ENCODE data around the gene MSL2. TPM values are rescaled to one million over a fixed set of nuclear protein-coding genes. Genes with fewer than 3 reads are reported as not detected.
"Not testable (repeated sequence)": the region's sequence is repeated elsewhere in the genome, so short reads cannot be mapped to it uniquely, and the experiment has no call there.

MSL2 gene
- total RNA-seq, 1 donor from 2014 or later: 8.3 TPM

DNA sequence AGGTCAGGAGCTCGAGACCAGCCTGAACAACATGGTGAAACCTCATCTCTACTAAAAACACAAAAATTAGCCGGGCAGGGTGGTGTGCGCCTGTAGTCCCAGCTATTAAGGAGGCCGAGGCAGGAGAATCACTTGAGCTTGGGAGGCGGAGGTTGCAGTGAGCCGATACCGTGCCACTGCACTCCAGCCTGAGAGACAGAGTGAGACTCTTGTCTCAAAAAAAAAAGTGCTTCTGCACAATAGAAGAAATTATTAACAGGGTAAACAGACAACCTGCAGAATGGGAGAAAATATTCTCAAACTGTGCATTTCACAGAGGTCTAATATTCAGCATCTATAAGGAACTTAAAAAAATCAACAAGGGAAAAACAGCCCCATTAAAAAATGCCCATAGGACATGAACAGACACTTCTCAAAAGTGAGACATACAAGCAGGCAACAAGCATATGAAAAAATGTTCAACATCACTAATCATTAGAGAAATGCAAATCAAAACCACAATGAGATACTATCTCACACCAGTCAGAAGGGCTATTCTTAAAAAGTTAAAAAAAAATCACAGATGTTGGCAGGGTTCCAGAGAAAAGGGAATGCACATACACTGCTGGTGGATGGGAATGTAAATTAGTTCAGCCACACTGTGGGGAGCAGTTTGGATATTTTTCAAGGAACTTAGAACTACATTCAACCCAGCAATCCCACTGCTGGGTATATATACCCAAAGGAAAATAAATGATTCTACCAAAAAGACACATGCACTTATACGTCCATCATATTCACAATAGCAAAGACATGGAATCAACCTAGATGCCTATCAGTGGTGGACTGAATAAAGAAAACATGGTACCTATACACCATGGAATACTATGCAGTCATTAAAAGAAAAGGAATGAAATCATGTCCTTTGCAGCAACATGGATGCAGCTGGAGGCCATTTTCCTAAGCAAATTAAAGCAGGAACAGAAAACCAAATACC, 75.5 kb downstream of the MSL2 start:
- no peak overlapping the region for H3K4me3 ChIP-seq (ENCODE audit: low read depth, low read length)
- TF ChIP-seq CTCF (conservative IDR thresholded peaks at IDR 0.05; ENCODE audit: low read depth, low read length): no peak

DNA sequence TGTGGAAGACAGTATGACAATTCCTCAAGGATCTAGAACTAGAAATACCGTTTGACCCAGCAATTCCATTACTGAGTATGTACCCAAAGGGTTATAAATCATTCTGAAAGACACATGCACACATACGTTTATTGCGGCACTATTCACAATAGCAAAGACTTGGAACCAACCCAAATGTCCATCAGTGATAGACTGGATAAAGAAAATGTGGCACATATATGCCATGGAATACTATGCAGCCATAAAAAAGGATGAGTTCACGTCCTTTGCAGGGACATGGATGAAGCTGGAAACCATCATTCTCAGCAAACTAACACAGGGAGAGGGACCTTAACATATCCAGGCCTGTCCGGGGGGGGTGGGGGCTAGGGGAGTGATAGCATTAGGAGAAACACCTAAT, 76.4 kb downstream of the MSL2 start:
- not testable (repeated sequence) for H3K4me3 ChIP-seq (ENCODE audit: low read depth, low read length); DNase-seq (ENCODE audit: low read depth)

More for the DNA sequence above, 75.5 kb downstream of the MSL2 start:
- no peak for DNase-seq (ENCODE audit: low read depth)

DNA sequence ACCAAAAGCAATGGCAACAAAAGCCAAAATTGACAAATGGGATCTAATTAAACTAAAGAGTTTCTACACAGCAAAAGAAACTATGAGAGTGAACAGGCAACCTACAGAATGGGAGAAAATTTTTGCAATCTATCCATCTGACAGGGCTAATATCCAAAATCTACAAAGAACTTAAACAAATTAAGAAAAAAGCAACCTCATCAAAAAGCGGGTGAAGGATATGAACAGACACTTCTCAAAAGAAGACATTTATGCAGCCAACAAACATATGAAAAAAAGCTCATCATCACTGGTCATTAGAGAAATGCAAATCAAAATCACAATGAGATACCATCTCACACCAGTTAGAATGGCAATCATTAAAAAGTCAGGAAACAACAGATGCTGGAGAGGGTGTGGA, 76.8 kb downstream of the MSL2 start:
- not testable (repeated sequence) for H3K4me3 ChIP-seq (ENCODE audit: low read depth, low read length); DNase-seq (ENCODE audit: low read depth)

GRCh38 chr3:136114421-136114820, 81.7 kb downstream of the MSL2 start:
- no peak for DNase-seq (ENCODE audit: low read depth)
- TF ChIP-seq CTCF (conservative IDR thresholded peaks at IDR 0.05; ENCODE audit: low read depth, low read length): no peak
- H3K4me3 ChIP-seq (ENCODE audit: low read depth, low read length): no peak overlapping the region

GRCh38 chr3:136110481-136110880, 85.7 kb downstream of the MSL2 start:
- H3K4me3 ChIP-seq (ENCODE audit: low read depth, low read length): no peak overlapping the region
- no peak for DNase-seq (ENCODE audit: low read depth)
- no peak for TF ChIP-seq CTCF (conservative IDR thresholded peaks at IDR 0.05; ENCODE audit: low read depth, low read length)

DNA sequence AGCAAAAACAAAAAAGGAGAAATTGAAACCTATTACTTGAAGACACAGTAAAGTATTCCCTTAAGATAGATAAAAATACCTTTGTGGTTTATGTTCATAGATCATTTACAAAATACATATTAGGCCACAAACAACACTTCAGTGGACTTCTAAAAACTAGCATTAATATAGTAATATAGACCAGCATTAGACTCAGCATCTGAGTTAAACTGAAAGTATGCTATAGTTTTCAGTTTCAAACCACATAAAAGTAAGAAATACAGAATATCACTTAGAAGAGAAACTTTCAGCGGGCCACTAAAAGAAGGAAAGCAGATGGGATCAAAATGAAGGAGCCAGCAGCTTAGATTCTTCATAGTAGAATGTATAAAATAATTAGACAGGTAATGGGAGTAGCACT, 86.6 kb downstream of the MSL2 start:
- TF ChIP-seq CTCF (conservative IDR thresholded peaks at IDR 0.05; ENCODE audit: low read depth, low read length): no peak
- no peak for DNase-seq (ENCODE audit: low read depth)

DNA sequence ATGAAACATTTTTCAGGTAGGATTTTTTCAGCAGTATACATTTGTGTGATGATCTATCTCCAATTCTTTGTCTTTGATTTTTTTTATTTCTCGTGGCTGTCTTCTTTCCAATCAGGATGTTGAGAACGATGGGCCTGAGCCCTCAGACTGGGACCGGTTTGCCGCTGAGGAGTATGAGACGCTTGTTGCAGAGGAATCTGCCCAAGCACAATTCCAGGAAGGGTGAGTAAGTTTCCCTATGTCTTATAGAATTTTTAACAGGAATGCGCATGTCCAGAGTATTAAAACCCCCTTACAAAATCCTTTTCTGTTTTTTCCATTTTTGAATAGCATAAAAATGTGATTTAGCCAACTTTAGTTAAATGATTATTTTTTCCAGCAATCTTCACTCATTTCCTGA, 90.0 kb downstream of the MSL2 start:
- TF ChIP-seq CTCF (conservative IDR thresholded peaks at IDR 0.05; ENCODE audit: low read depth, low read length): no peak
- H3K4me3 ChIP-seq (ENCODE audit: low read depth, low read length): no peak overlapping the region
- no peak for DNase-seq (ENCODE audit: low read depth)

More for the DNA sequence above, 86.6 kb downstream of the MSL2 start:
- no peak overlapping the region for H3K4me3 ChIP-seq (ENCODE audit: low read depth, low read length)

- no peak overlapping the region for H3K4me3 ChIP-seq (ENCODE audit: low read depth, low read length)
- no peak for DNase-seq (ENCODE audit: low read depth)
- TF ChIP-seq CTCF (conservative IDR thresholded peaks at IDR 0.05; ENCODE audit: low read depth, low read length): no peak
Measured at GRCh38 chr3:136105044-136105443, 91.1 kb downstream of the MSL2 start.
